Mesenchymal stem cell (in vitro differentiated cells and primary cell): ENCODE data around the gene VWA5B2. TPM values are rescaled to one million over a fixed set of nuclear protein-coding genes. Genes with fewer than 3 reads are reported as not detected.

ENCODE experiments used
- DNase-seq: peaks from one replicate; pipeline ENCODE4 v3.0.0-alpha.2; 2013
- H2AFZ ChIP-seq: one replicate; pipeline ENCODE4 v1.6.1; 2013; ENCODE audit warnings: low read depth, mild to moderate bottlenecking, control low read depth, inconsistent platforms, low read length, moderate library complexity
- H2AK5ac ChIP-seq: 2 replicates; pipeline ENCODE4 v1.6.1; 2013; ENCODE audit warnings: low read length, moderate library complexity, mild to moderate bottlenecking, inconsistent platforms; ENCODE audit not compliant: severe bottlenecking
- H2BK120ac ChIP-seq: one replicate; pipeline ENCODE4 v1.6.1; 2013; ENCODE audit warnings: low read depth, mild to moderate bottlenecking, inconsistent platforms, low read length, moderate library complexity
- H2BK12ac ChIP-seq, 2 experiments: one replicate each; pipeline ENCODE4 v1.6.1; 2013; ENCODE audit warnings: inconsistent platforms in 2 of 2, low read length in 2 of 2, mild to moderate bottlenecking in 2 of 2, moderate library complexity in 2 of 2, control low read depth in 1 of 2
- H2BK15ac ChIP-seq: one replicate; pipeline ENCODE4 v1.6.1; 2013; ENCODE audit warnings: mild to moderate bottlenecking, low read depth, inconsistent platforms; ENCODE audit not compliant: poor library complexity, severe bottlenecking
- H2BK5ac ChIP-seq: 2 replicates; pipeline ENCODE4 v1.6.1; 2013; ENCODE audit warnings: low read depth, mild to moderate bottlenecking, low read length, control low read depth, inconsistent platforms; ENCODE audit not compliant: poor library complexity, severe bottlenecking
- H3K14ac ChIP-seq, 2 experiments: one replicate each; pipeline ENCODE4 v1.6.1; 2013; ENCODE audit warnings: inconsistent platforms in 2 of 2, low read length in 2 of 2, control low read depth in 1 of 2, mild to moderate bottlenecking in 1 of 2, moderate library complexity in 1 of 2
- H3K18ac ChIP-seq, 2 experiments: one replicate each; pipeline ENCODE4 v1.6.1; 2013; ENCODE audit warnings: inconsistent platforms in 2 of 2, low read length in 2 of 2, control low read depth in 1 of 2, low read depth in 1 of 2, mild to moderate bottlenecking in 1 of 2
- H3K23ac ChIP-seq, 2 experiments: one replicate each; pipeline ENCODE4 v1.6.1; 2013; ENCODE audit warnings: inconsistent platforms in 2 of 2, low read length in 2 of 2, mild to moderate bottlenecking in 2 of 2, moderate library complexity in 2 of 2, control low read depth in 1 of 2
- H3K27ac ChIP-seq: 2 replicates; pipeline ENCODE4 v1.5.1; 2013; ENCODE audit warnings: mild to moderate bottlenecking, moderate library complexity, low read length, control low read depth, inconsistent platforms; ENCODE audit not compliant: poor library complexity, severe bottlenecking
- H3K27me3 ChIP-seq, 2 experiments: 2 replicates each; pipeline versions ENCODE4 v1.6.1 to v1.7.0; 2013; ENCODE audit warnings: low read length in 2 of 2, mild to moderate bottlenecking in 2 of 2, moderate library complexity in 2 of 2, control low read depth in 1 of 2, inconsistent platforms in 1 of 2; ENCODE audit not compliant: control insufficient read depth in 1 of 2, insufficient read depth in 1 of 2
- H3K36me3 ChIP-seq, 2 experiments: 2 replicates each; pipeline versions ENCODE4 v1.6.1 to v1.7.0; 2013; ENCODE audit warnings: low read length in 2 of 2, control low read depth in 1 of 2, inconsistent platforms in 1 of 2, low read depth in 1 of 2, mild to moderate bottlenecking in 1 of 2; ENCODE audit not compliant: insufficient read depth in 2 of 2, control insufficient read depth in 1 of 2
- H3K4ac ChIP-seq, 2 experiments: one replicate each; pipeline ENCODE4 v1.6.1; 2013; ENCODE audit warnings: inconsistent platforms in 2 of 2, low read length in 2 of 2, mild to moderate bottlenecking in 2 of 2, moderate library complexity in 2 of 2, control low read depth in 1 of 2, low read depth in 1 of 2
- H3K4me1 ChIP-seq: 2 replicates; pipeline ENCODE4 v1.6.1; 2013; ENCODE audit warnings: low read depth, low read length, control low read depth; ENCODE audit not compliant: control insufficient read depth, insufficient read depth
- H3K4me2 ChIP-seq: 2 replicates; pipeline ENCODE4 v1.6.1; 2013; ENCODE audit warnings: low read length, mild to moderate bottlenecking, inconsistent platforms; ENCODE audit not compliant: poor library complexity, severe bottlenecking
- H3K4me3 ChIP-seq, 2 experiments: 2 replicates each; pipeline versions ENCODE4 v1.5.1 to v1.7.0; 2013; ENCODE audit warnings: low read length in 2 of 2, mild to moderate bottlenecking in 2 of 2, control low read depth in 1 of 2, low read depth in 1 of 2; ENCODE audit not compliant: insufficient read depth in 1 of 2
- H3K79me1 ChIP-seq: replicated peaks from 2 replicates; pipeline ENCODE4 v1.6.1; 2013; ENCODE audit warnings: mild to moderate bottlenecking, control low read depth, low read length, inconsistent platforms; ENCODE audit not compliant: poor library complexity, severe bottlenecking
- H3K9ac ChIP-seq: 2 replicates; pipeline ENCODE4 v1.7.0; 2013; ENCODE audit warnings: mild to moderate bottlenecking, low read length, moderate library complexity
- H3K9me3 ChIP-seq: 2 replicates; pipeline ENCODE4 v1.7.0; 2013; ENCODE audit warnings: mild to moderate bottlenecking, low read length; ENCODE audit not compliant: control insufficient read depth
- H4K8ac ChIP-seq: one replicate; pipeline ENCODE4 v1.6.1; 2013; ENCODE audit warnings: inconsistent platforms, mild to moderate bottlenecking, low read length, moderate library complexity
- H4K91ac ChIP-seq: one replicate; pipeline ENCODE4 v1.6.1; 2013; ENCODE audit warnings: mild to moderate bottlenecking, low read length, inconsistent platforms
- WGBS: methylation state at CpG from one replicate; pipeline ENCODE4 v1.1.7; 2013; ENCODE audit warnings: mixed read lengths; 5-methylcytosine and 5-hydroxymethylcytosine counted together
- polyA plus RNA-seq, 2 experiments: library from polyadenylated mRNA; stranded (reverse); fragments of 200-250 nt; gene quantifications; one replicate each; pipeline ENCODE4 v1.2.3, GENCODE V29; 2013

VWA5B2 gene
- not detected for polyA plus RNA-seq (2013, experiment 1 of 2)
- not detected for polyA plus RNA-seq (2013, experiment 2 of 2)

DNA sequence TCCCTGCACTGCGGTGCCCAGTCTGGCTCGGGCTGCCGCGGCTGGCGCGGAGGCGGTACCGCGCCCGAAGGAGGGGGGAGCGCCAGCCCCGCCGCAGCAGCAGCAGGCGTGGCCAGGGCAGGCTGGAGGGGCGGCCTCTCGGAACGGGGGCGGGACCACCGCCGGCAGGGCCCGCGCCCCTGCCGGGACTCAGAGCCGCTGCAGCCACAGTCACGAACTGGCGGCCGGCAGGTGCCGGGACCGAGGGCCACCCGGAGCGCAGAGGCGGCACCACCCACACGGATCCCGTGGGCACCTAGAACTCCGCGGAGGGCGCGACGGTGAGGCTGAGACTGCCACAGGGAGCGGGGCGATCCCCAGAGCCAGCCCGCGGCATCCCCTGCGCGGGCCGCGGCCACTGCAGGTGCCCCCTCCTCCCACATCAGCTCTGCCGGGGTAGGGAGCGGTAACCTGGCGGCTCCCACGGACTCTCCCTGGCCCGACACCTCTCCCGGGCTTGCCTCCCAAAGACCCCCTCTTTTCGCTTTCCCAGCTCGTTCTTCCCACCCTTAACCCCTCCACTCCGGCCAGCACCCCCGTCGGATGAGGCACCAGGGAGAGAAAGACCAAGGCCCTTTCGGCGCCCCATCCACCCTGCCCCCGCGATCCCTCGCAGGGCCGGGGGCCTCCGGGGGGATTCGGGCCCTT is at the start of gene VWA5B2:
Gene VWA5B2 (plus strand): TSS at position 192 of the 687 bp plus-strand sequence. CDS start 944 bp downstream, outside the sequence.
- H3K27me3 ChIP-seq: peaks cover 56 to 85% of the 10 kb centered on the region in 2 experiments
- H3K23ac ChIP-seq: no peak within 1 kb of the TSS
- 2% methylated on average over 43 of the region's 66 CpGs for WGBS
- H2BK12ac ChIP-seq: no peak within 1 kb of the TSS
- H2BK15ac ChIP-seq: no peak within 1 kb of the TSS
- peak within 1 kb of the TSS; percentile 85 for H3K4me2 ChIP-seq
- peak; percentile 56 for DNase-seq
- no peak within 1 kb of the TSS for H2BK5ac ChIP-seq
- no peaks in the 10 kb centered on the region for H3K36me3 ChIP-seq
- no peak within 1 kb of the TSS for H4K8ac ChIP-seq
- no peaks in the 10 kb centered on the region for H3K9me3 ChIP-seq
- no peak within 1 kb of the TSS for H3K9ac ChIP-seq
- peak within 1 kb of the TSS; percentile 72 for H2AFZ ChIP-seq
- H3K4me1 ChIP-seq: peaks cover 27% of the 10 kb centered on the region
- H2BK120ac ChIP-seq: no peak within 1 kb of the TSS
- no peak within 1 kb of the TSS for H2AK5ac ChIP-seq
- H3K27ac ChIP-seq: no peak within 1 kb of the TSS
- H3K4ac ChIP-seq: no peak within 1 kb of the TSS
- H3K79me1 ChIP-seq: no peaks in the 10 kb centered on the region
- H4K91ac ChIP-seq: no peak within 1 kb of the TSS
- no peak within 1 kb of the TSS for H3K14ac ChIP-seq
- no peak within 1 kb of the TSS for H3K18ac ChIP-seq
- peak within 1 kb of the TSS; percentile 45 to 67 for H3K4me3 ChIP-seq

GRCh38 chr3:184180165-184180564 is 49.2 kb upstream of the VWA5B2 start:
- Histone ChIP-seq H2BK120ac (no peak overlapping the region), H3K27me3 (no peaks in the 10 kb centered on the region), H3K18ac (no peak overlapping the region), H3K4me2 (no peak overlapping the region), H3K4me1 (peaks cover 33% of the 10 kb centered on the region), H3K36me3 (peaks cover 76 to 82% of the 10 kb centered on the region in 2 experiments), H2BK5ac (no peak overlapping the region), H2AK5ac (no peak overlapping the region), H3K27ac (peak overlapping the region; percentile 2), H3K4me3 (peak overlapping the region in 1 of 2 experiments; percentile 38), H4K91ac (no peak overlapping the region), H3K14ac (no peak overlapping the region), H3K9me3 (no peaks in the 10 kb centered on the region), H3K79me1 (peaks cover 20% of the 10 kb centered on the region), H2AFZ (no peak overlapping the region), H4K8ac (no peak overlapping the region), H3K9ac (peak overlapping the region; percentile 38), H2BK15ac (no peak overlapping the region), H2BK12ac (no peak overlapping the region), H3K4ac (no peak overlapping the region), H3K23ac (no peak overlapping the region)
- 88% methylated on average over 6 of the region's 6 CpGs for WGBS
- DNase-seq: peak; percentile 63

DNA sequence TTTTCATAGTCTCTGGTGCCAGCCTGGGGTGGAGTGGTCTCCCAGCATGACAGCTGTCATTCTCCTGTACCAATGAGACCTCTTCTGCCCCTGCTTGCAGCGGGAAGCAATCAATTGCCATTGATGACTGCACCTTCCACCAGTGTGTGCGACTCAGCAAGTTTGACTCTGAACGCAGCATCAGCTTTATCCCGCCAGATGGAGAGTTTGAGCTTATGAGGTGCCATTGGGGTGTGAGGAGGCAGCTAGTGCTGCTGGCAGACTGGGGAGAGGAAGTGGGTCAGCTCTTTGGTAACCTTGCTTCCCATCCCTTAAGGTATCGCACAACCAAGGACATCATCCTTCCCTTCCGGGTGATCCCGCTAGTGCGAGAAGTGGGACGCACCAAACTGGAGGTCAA is 47.8 kb upstream of the VWA5B2 start:
- WGBS: 98% methylated on average over 9 of the region's 9 CpGs
- H3K4me2 ChIP-seq: no peak overlapping the region

GRCh38 chr3:184183679-184184078 is 45.7 kb upstream of the VWA5B2 start:
- peaks cover 68 to 80% of the 10 kb centered on the region in 2 experiments for H3K36me3 ChIP-seq
- no peak overlapping the region for H3K4me3 ChIP-seq
- peaks cover 27% of the 10 kb centered on the region for H3K79me1 ChIP-seq
- WGBS: 96% methylated on average over 5 of the region's 5 CpGs
- H2BK15ac ChIP-seq: no peak overlapping the region
- H2BK120ac ChIP-seq: no peak overlapping the region
- no peak overlapping the region for H3K9ac ChIP-seq
- H3K23ac ChIP-seq: no peak overlapping the region
- H2AK5ac ChIP-seq: no peak overlapping the region
- no peak overlapping the region for H4K91ac ChIP-seq
- no peak for DNase-seq
- no peaks in the 10 kb centered on the region for H3K9me3 ChIP-seq
- H3K18ac ChIP-seq: no peak overlapping the region
- peaks cover 27% of the 10 kb centered on the region for H3K4me1 ChIP-seq
- H3K4me2 ChIP-seq: no peak overlapping the region
- H2BK12ac ChIP-seq: no peak overlapping the region
- H4K8ac ChIP-seq: no peak overlapping the region
- H3K27ac ChIP-seq: peak overlapping the region; percentile 6
- no peaks in the 10 kb centered on the region for H3K27me3 ChIP-seq
- H2BK5ac ChIP-seq: no peak overlapping the region
- no peak overlapping the region for H3K4ac ChIP-seq
- no peak overlapping the region for H2AFZ ChIP-seq
- no peak overlapping the region for H3K14ac ChIP-seq

More for the DNA sequence above, 47.8 kb upstream of the VWA5B2 start:
- Histone ChIP-seq H3K4ac (no peak overlapping the region), H3K9me3 (no peaks in the 10 kb centered on the region), H3K23ac (no peak overlapping the region), H3K27me3 (no peaks in the 10 kb centered on the region), H3K4me1 (peaks cover 37% of the 10 kb centered on the region), H3K27ac (no peak overlapping the region), H3K4me3 (no peak overlapping the region), H4K8ac (no peak overlapping the region), H3K79me1 (peaks cover 20% of the 10 kb centered on the region), H2BK120ac (no peak overlapping the region), H2BK5ac (no peak overlapping the region), H4K91ac (no peak overlapping the region), H3K18ac (no peak overlapping the region), H2BK12ac (no peak overlapping the region), H3K36me3 (peaks cover 76 to 83% of the 10 kb centered on the region in 2 experiments), H3K9ac (no peak overlapping the region), H2AFZ (no peak overlapping the region), H2AK5ac (no peak overlapping the region), H3K14ac (no peak overlapping the region), H2BK15ac (no peak overlapping the region)
- no peak for DNase-seq
